Fibroblast of the aortic adventitia (primary cell): Measurements from ENCODE around the gene SAMD14. TPM values are rescaled to one million over a fixed set of nuclear protein-coding genes. Genes with fewer than 3 reads are reported as not detected.
A peak's percentile ranks its signal among the peaks of the same experiment; 100 is the strongest.

Experiments used
- DNase-seq: peaks from one replicate; pipeline ENCODE4 v3.0.0-alpha.2; 2010; ENCODE audit warnings: low read depth
- H3K4me3 ChIP-seq: 2 replicates; pipeline ENCODE4 v1.5.1; 2011; ENCODE audit warnings: low read depth, mild to moderate bottlenecking, control low read depth, low read length, moderate library complexity
- total RNA-seq: library from RNA; depleted of rRNA; stranded (reverse); fragments of >200 nt; gene quantifications from 2 replicates; pipeline ENCODE4 v1.2.3, GENCODE V29; 2012; ENCODE audit warnings: low replicate concordance
- TF ChIP-seq, protein P1 (sequence below): IDR thresholded peaks from 2 replicates; pipeline ENCODE4 v1.5.1; 2011; ENCODE audit warnings: mild to moderate bottlenecking, low read length, control low read depth, inconsistent platforms; ENCODE audit not compliant: insufficient read depth

Gene SAMD14
- total RNA-seq, 1 donor, result 1.6 TPM

DNA sequence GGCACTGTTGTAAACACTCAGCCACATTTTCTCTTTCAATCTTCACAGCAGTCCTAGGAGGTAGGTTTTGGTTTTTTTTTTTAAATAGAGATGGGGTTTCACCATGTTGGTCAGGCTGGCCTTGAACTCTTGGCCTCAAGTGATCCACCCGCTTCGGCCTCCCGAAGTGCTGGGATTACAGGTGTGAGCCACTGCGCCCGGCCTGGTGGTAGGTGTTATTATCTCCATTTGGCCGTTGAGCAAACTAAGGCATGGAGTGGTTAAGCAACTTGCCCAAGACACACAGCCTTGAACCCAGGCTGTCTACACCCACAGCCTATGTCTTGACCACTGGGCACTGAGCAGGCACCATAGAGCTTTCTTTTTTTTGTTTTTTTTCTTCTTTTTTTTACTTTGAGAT, 44.5 kb upstream of the SAMD14 start:
- TF ChIP-seq, protein P1, sequence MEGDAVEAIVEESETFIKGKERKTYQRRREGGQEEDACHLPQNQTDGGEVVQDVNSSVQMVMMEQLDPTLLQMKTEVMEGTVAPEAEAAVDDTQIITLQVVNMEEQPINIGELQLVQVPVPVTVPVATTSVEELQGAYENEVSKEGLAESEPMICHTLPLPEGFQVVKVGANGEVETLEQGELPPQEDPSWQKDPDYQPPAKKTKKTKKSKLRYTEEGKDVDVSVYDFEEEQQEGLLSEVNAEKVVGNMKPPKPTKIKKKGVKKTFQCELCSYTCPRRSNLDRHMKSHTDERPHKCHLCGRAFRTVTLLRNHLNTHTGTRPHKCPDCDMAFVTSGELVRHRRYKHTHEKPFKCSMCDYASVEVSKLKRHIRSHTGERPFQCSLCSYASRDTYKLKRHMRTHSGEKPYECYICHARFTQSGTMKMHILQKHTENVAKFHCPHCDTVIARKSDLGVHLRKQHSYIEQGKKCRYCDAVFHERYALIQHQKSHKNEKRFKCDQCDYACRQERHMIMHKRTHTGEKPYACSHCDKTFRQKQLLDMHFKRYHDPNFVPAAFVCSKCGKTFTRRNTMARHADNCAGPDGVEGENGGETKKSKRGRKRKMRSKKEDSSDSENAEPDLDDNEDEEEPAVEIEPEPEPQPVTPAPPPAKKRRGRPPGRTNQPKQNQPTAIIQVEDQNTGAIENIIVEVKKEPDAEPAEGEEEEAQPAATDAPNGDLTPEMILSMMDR, result no peak
- H3K4me3 ChIP-seq, result no peak overlapping the region
- no peak for DNase-seq

DNA sequence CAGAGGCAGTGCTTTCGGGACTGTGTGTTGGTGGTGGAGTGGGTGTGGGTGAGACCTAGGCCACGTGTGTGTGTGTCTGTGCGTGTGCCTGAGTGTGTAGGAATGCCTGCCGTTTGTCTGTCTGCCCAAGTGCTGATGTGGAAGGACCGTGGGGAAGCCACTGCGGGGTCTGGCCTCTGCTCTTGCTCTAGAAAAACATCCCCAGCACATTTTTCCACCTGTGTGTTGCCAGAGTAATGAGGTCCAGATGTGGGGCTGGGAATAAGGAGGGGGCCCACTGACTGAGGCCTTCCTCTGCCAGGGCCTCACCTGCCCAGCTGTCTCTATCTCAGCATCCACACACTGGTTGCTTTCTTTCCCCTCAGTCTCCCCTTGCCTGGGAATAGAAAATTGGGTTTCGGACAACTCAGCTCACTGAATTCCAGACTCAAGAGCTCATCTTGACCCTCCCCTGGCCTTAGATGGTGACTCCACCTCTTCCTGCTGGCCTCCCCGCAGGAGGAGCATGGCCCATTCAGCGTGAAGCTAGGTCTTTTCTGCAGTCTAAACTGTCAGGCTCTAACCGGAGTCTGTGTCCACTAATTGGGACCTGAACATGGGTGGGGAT, 43.5 kb upstream of the SAMD14 start:
- peak; percentile 91 for DNase-seq
- TF ChIP-seq, protein P1, result no peak
- no peak overlapping the region for H3K4me3 ChIP-seq

DNA sequence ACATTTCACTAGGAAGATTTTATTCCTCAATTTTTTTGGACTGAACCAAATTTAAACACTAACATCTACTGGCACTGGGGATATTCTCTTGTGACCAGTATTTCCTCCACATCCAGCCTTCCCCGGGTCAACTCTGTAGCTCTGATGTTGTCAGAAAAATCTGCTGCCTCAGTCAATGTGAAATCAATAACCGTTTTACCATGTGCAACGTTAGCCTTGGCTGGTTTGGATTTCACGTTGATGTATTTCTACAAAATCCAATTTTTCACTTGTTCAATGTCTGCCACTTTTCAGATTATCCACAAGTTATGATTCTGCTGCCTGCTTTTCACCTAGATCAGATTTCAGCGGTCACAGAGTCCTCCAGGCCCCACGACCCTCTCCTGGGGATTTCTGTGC, 43.0 kb upstream of the SAMD14 start:
- no peak overlapping the region for H3K4me3 ChIP-seq
- DNase-seq, result no peak
- TF ChIP-seq, protein P1, result no peak

DNA sequence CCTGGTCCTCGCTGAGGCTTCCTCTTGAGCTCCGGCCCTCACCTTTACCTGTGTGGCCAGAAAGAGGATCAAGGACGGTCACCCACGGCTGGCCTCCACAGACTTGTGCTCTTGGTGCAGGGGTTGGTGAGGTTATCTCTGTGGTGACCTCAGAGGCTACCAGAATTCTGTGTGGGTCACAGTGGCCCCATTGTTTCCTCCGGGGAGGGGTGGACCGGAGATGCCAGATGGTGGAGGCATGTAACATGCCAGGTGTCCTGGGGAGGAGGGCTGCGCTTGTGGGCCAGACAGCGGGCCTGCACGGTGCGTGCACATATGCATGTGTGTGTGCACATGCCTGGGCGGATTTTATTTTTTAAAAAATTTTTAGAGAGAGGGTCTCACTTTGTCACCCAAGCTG, 42.2 kb upstream of the SAMD14 start:
- no peak for DNase-seq
- TF ChIP-seq, protein P1, result no peak

DNA sequence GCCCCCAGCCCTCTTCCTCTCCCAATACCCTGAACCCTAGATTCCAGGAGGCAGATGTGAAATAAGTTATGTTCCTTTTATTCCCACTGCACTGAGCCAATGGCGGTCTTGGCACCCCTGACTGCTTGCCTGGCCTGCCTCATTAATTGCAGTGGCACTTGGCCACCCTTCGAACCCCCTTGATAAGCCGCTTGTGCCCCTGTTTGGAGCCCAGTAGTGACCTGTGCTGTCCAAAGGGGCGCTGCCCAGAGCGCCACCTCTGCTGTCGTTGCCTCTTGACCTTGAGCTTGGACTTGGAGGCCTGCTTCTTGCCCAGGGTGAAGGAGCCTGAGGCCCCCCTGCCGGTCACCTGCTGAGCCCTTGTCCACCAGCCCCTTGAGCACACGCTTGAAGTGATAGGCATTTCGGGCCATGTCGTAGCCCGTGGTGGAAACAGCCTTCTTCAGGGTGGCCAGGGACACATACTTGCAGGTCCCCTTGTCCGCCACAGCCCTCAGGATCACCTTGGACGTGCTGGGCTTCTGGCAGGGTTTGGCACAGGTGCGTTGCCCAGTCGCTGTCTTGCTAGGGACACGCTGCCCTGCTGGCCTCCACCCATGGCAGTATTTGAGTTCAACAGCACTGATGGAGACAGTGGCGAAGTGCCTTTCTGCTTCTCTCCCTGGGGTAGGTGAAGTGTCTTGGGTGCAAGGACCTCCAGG, 41.6 kb upstream of the SAMD14 start:
- no peak overlapping the region for H3K4me3 ChIP-seq
- DNase-seq, result no peak
- TF ChIP-seq, protein P1, result no peak

More for the DNA sequence above, 42.2 kb upstream of the SAMD14 start:
- H3K4me3 ChIP-seq, result no peak overlapping the region

DNA sequence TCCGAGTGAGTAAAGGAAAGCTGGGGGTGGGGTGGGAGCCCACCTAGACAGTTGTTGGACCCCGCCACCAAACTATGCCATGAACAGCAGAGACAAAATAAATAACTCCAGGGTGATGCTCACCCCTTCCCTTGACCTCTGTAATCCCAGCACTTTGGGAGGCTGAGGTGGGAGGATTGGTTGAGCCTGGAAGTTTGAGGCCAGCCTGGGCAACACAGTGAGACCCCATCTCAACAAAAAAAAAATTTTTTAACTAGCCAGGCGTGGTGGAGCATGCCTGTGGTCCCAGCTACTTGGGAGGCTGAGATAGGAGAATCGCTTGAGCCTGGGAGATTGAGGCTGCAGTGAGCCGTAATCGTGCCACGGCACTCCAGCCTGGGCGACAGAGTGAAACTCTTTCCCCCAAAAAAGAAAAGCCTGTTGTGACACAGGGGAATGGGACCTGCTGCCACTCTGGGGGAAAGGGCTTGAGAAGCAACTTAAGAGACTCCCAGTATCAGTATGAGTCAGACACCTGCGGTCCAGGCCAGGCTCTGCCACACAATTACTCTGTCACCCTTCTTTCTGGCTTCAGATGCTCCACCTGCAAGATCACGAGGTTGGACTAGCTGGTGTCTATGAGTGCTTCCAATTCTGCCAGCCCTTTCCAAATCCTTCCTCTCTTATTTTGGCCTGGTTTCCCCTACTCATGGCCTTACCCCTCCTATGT, 40.9 kb upstream of the SAMD14 start:
- TF ChIP-seq, protein P1, result no peak
- DNase-seq, result peak; percentile 31
- H3K4me3 ChIP-seq, result no peak overlapping the region
